ENCODE data around the gene PDE10A.

Gene PDE10A

DNA sequence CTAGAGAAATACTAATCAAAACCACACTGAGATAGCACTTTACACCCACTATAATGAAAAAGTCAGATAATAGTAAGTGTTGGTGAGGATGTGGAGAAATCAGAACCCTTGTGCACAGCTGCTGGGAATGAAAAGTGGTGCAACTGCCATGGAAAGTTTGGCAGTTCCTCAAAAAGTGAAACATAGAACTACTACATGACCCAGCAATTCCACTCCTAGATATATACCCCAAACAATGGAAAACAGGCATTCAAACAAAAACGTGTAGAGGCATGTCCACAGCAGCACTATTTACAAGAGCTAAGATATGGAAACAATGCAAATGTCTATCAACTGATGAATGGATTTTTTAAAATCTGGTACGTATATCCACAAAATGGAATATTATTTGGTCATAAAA lies 236.1 kb downstream of the PDE10A start:
- in situ Hi-C loops (cut with MboI; ENCODE audit: low sequenced_read_pairs): no loop called here

DNA sequence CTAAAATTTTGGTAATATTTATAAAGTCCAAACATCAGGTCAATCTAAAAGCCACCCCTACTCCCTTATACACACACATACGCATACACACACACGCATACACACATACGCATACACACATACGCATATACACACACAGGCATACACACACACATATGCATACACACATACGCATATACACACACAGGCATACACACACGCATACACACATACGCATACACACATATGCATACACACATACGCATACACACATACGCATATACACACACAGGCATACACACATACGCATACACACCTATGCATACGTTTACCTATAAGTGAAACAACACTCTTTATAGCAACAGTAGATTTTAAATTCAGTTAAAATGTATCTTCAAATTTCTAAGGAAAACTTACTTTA lies 240.8 kb downstream of the PDE10A start:
- in situ Hi-C loops (cut with MboI; ENCODE audit: low sequenced_read_pairs): no loop called here

DNA sequence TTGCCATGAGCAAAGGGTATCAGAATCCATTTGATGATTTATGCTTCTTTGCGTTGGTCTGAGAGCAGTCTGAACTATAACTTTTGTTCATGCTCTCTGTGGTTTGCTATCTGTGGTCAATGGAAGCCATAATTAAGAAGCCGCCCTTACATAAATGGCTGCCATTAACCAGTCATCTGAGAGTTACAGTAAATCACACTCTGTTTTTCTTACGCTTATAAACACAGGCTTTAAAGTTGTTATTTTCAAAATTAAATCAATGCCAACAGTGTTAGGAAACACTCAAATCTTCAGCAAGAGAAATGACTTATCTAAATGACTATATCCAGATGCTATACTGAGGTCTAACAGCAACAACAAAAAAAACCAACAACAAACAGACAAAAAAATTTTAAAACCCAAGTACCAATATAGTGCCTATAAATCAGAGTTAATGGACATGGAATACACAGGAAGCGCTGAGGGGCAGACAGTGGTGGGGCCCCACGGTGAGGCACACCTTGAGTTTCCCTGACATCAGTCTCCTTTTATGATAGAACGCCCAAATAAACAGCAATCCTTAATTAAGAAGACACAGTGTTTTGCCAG lies 245.7 kb downstream of the PDE10A start:
- in situ Hi-C loops (cut with MboI; ENCODE audit: low sequenced_read_pairs): no loop called here

DNA sequence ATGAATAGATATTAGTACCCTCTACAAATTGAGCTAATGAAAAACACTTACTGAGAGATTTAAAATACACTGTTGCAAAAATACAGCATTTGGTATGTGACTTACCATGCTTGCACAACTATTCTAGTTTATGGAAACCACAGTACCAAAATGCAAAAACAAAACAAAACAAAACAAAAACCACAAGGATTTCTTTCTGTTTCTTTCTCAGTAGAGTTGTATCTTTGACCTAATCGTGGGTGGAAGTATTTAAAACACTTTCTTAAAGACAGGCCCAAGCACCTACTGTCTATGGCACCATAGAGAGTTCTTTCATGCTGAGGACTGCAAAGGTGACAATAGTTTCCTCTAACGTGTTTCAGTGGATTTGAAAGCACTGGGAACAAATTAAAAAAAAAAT lies 258.3 kb downstream of the PDE10A start:
- in situ Hi-C loops (cut with MboI; ENCODE audit: low sequenced_read_pairs): no loop called here

DNA sequence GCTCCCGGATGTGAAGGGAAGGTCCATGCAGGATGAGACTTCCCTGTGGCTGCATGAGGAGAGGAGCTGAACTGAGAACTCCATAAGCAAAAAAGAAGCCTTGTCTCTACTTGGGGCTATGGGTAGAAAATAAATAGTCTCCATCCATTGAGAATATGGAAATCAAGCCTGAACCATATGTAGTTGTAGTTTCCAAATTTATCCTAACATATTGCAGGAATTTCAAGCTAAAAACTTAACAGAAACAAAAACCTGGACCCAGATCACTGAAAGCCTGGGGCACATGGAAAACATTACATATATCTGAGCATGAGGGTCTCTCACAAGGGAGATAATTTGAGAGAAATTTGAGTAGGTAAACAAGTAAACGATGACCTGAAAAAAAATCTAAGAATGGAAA lies 258.7 kb downstream of the PDE10A start:
- in situ Hi-C loops (cut with MboI; ENCODE audit: low sequenced_read_pairs): no loop called here

DNA sequence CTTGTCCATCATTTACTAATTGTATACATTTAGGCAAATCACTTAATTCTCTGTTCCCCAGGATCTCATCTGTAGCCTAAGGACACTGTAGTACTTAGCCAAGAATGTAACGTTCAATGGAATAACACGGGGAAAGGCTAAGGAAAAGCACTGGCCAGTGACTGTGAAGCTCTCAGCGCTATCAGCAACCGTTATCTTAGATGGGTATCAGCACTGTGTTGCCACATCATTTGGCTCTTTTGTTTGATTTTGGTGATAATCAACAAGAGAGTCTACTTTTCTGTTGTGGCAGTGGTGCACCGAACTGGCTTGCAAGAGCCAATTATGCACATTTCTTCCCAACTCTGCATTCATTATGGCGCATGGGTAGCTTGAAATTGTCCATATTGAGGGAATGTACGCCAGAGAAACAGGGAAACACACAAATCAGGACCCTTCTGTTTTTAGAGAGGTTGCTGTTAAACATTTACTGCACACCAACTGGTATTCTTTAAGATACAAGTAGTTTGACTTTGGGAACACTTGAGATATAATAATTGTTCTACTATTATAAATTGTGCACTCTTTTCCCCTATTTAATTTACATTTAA lies 259.9 kb downstream of the PDE10A start:
- in situ Hi-C loops (cut with MboI; ENCODE audit: low sequenced_read_pairs): no loop called here

DNA sequence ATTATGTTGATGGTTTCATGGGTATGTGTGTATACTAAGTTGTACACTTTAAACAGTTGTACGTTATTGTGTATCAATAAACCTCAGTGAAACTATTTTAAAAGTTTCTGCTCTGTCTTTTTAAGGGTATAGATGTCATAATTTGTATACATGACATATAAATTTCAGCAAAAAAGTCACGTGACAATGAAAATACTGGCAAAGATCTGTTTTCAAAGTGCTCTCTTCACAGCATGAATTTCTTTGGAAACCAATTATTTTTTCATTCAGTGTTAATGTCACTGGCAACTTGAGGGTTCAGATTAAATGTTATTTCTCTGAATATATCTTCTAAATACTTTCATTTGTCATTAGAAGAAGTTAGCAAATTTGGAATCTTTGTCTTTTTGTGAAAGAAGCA lies 261.9 kb downstream of the PDE10A start:
- in situ Hi-C loops (cut with MboI; ENCODE audit: low sequenced_read_pairs): no loop called here

DNA sequence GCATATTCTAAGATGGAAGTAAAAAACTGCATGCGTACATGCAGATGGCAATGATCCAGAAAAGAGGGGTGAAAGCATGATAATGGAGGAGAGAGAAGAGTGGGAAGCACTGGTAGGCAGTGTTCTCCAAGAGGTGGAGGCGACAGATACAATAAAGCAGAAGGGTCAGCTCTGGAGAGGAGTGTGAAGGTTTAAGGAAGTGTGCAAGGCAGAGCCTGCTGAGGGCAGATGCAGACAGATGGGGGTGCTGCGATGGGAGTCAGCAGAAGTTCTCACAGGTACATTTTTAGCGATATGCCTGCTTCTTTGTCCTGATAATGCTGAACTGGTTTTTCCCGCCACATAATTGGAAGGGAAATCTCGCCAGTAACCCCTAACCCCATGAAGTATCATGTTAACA lies 272.6 kb downstream of the PDE10A start:
- in situ Hi-C loops (cut with MboI; ENCODE audit: low sequenced_read_pairs): no loop called here

DNA sequence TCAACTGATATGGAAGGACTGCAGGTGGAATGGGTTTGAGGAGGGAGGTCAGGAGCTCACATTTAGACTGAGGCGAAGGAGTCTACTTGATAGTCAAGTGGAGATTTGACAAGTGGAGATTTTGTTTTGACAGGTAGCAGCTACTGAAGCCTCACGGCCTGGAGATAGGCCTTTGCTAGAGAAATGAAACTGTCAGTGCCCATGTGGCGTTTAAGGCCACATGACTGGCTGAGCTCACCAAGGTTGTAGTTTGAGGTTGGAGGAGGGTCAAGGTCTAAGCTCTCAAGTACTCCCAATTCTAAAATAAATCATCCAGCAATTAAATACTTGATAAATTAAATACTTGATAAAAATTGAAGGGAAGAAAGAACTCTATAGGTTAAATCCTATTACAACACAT lies 273.5 kb downstream of the PDE10A start:
- in situ Hi-C loops (cut with MboI; ENCODE audit: low sequenced_read_pairs): no loop called here

DNA sequence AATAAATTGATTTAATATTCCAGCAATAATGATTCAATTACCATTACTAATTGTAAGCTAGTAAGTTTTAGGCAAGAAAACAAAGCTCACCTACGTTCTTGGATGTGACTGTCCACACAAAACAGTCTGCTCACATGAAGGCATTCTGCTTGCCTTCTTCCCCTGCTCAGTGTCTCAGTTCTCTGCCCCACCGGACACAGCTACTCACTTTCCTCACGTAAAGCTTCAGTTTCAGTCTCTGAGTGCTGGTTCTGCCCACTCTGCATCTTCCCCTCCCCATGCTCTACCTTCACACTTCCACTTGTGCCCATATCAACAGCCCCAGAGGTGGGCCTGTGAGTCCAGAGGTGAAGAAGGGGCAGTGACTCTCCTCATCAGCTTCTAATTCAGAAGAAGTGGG lies 279.7 kb downstream of the PDE10A start:
- in situ Hi-C loops (cut with MboI; ENCODE audit: low sequenced_read_pairs): no loop called here

DNA sequence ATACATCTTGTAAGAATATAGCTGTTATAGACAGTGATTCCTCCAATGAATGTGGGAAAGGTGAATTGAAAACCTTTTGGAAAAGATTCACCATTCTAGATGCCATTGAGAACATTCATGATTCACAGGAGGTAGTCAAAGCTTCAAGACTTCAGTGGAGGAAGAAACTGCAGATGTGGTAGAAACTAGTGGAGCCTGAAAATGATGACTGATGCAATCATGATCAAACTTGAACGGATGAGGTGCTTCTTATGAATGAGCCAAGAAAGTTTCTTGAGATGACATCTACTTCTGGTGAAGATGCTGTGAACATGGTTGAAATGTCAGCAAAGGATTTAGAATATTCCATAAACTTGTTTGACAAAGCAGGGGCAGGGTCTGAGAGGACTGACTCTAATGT lies 286.9 kb downstream of the PDE10A start:
- in situ Hi-C loops (cut with MboI; ENCODE audit: low sequenced_read_pairs): no loop called here

DNA sequence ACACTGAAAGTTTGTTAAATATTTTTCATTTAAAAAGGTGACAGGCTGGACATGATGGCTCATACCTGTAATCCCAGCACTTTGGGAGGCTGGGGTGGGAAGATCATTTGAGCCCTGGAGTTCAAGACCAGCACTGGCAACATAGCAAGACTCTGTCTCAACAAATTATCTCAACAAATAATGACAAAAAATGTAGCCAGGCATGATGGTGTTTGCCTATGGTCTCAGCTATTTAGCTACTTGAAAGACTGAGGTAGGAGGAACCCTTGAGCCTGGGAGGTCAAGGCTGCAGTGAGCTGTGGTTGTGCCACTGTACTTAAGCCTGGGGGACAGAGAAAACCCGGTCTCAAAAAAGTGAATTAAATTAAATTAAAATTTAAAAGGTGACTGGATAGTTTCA lies 297.7 kb downstream of the PDE10A start:
- in situ Hi-C loops (cut with MboI; ENCODE audit: low sequenced_read_pairs): no loop called here

DNA sequence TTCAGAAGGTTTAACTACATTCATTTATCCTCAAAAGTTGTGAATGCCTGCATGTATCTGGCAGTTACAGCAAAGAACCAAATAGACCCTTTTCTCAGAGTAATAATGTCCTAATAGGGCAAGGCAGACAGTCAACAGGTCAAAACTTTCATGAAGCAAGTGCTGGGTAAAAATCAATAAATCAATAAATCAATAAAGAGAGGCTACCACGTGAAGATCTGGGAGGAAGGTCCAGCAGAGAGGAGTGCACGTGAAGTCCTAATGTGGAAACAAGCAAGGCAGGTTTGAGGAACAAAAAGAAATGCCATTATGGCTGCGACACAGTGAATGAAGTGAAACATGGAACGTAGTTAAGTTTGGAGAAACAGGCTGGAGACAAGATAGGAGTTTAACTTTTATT lies 317.3 kb downstream of the PDE10A start:
- in situ Hi-C loops (cut with MboI; ENCODE audit: low sequenced_read_pairs): no loop called here

DNA sequence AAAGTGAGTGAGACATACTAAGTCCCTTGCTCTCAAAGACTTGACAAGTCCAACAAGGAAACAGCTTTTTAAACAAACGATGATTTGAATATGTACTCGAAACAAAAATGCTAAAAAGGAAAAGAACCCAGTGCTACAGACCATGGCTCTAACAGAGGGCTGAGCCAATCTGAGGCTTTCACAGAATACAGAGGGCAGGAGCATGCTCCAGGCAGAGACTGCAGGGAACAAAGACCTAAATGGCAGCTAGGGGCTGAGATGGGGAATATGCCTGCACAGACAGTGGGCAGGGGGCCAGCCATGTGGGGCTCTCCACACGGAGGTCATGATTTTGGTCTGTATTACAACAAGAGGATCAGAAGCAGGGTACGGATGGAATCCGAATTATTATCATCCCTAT lies 322.5 kb downstream of the PDE10A start:
- in situ Hi-C loops (cut with MboI; ENCODE audit: low sequenced_read_pairs): no loop called here

DNA sequence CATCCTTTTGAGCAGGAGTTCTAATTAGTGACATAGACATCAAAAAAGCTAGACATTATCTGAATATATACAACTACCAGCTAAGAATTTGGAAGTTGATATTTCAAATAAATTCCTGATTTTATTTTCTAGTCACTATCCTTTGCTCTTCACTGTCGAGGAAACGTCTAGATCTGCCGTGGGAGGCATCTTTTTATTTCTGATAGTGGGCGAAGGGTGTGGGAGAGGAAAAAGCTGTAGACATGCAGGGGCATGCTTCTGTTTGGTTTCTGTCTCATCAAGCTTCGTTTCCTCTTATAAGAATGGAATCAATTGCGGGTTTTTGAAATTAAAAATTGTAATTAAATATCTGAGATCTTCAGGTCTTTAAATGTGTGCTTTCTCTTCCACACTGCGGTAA lies 337.4 kb downstream of the PDE10A start:
- in situ Hi-C loops (cut with MboI; ENCODE audit: low sequenced_read_pairs): no loop called here

DNA sequence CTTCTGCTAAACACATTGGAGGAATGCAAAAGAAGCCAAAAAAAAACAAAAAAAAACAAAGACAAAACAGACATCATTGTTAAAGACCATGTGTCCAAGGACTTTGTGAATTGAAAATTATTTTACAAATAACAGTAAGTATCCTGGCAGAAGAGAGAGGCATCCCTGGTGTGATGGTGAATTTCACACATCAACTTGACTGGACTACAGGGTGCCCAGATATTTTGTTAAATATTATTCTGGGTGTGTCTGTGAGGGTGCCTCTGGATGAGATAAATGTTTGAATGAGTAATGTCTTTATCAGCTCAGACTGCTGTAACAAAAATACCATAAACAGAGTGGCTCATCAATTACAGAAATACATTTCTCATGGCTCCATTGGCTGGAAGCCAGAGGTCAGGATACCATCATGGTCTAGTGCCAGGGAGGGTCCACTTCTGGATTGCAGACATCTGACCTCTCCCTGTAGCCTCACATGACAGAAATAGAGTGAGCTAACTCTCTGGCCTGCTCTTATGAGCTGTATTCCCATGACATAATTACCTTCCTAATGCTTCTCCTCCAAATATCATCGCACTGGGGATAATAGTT lies 341.4 kb downstream of the PDE10A start:
- in situ Hi-C loops (cut with MboI; ENCODE audit: low sequenced_read_pairs): no loop called here

DNA sequence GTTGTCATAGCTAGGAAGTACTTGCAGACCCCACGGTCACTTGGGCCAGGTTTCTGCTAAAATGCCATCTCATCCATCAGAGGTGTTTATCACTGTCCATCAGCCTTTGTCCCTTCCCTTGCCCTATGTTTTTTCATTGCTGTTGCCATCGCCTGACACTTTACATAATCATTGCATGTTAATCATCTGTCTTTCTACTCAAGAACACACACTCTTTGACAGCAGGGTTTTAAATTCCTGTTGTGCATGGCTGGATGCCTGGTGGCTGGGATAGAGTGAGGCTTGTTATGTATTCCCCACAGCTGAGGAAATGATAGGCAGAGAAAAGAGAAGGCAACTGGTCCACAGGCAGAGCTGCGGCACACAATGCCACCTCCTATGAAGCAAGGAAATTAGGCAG lies 341.9 kb downstream of the PDE10A start:
- in situ Hi-C loops (cut with MboI; ENCODE audit: low sequenced_read_pairs): no loop called here

DNA sequence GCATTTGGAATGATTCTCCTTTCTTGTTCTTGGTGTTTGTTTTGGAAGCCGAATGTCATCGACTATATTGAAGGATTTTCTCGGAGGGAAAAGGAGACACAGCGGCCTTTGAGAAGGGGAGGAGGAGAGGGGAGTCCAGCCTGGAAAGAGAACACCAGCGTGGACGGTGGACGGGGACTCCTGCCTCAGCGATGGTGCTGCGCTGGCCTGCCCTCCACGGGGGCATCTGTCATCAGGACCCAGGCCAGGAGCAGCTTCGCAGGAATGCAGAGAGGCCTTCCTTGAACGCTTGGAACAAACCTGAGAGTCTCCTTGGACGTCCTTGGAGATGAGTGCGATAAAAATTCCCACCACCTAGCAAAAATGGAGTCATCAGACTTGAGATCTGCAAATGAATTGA lies 345.3 kb downstream of the PDE10A start:
- in situ Hi-C loops (cut with MboI; ENCODE audit: low sequenced_read_pairs): no loop called here

DNA sequence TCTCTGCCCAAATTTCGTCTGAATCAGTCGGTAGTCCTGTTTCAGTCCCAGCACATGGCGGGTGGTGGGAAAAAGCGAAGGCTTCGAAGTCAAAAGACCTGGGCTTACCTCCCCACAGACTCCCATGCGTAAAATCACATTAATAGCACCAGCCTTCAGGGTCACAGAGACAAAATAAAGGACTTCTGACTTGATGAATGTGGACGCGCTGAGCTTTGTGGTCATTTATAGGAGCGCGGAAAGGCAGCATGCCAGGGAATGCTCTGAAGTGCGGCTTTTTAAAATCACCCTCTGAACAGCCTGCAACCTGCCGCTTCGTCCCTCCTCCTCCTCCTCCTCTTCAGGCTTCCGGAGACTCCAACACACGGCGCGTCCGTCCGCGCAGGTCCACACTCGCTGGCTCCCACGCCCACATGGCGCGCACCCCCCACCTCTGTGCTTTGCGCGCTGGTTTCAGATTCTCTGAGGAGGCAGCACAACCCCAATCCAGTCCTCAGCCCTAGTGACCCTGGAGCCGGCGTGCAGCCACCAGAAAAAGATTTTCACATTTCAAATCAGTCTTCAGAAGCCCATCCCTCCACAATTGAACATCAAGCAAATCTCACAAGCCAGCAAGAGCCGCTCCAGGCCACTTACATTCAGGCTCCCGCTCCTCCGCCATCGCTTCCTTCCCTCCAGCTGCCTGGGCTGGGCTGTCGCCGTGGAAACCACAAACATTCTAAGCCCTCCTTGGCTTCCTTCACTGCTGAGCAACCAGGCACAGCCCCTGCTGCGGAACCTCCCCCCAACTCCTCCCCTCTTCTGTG lies 353.9 kb downstream of the PDE10A start, which contains the start of gene C6orf118:
TSS of gene C6orf118 (minus strand) at position 680 of the 806 bp plus-strand sequence. CDS start at position 661, 19 bp downstream.
- in situ Hi-C loops (cut with MboI; ENCODE audit: low sequenced_read_pairs): no loop called here

DNA sequence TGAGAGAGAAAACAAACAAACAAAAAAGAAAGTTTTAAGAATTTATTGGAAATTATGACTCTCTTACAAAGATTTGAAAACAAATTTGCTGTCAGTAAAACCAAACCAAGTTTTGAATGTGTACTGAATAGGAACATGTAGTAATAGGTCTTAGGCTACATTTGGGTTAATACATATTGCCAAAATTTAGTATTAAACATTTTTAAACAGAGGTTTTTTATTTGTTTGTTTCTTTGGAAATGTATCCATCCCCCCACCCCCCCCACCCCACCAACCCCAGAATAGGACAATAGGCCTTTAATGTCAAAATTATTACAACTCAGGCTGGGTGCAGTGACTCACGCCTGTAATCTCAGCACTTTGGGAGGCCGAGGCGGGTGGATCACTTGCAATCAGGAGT lies 356.1 kb downstream of the PDE10A start:
- in situ Hi-C loops (cut with MboI; ENCODE audit: low sequenced_read_pairs): no loop called here

DNA sequence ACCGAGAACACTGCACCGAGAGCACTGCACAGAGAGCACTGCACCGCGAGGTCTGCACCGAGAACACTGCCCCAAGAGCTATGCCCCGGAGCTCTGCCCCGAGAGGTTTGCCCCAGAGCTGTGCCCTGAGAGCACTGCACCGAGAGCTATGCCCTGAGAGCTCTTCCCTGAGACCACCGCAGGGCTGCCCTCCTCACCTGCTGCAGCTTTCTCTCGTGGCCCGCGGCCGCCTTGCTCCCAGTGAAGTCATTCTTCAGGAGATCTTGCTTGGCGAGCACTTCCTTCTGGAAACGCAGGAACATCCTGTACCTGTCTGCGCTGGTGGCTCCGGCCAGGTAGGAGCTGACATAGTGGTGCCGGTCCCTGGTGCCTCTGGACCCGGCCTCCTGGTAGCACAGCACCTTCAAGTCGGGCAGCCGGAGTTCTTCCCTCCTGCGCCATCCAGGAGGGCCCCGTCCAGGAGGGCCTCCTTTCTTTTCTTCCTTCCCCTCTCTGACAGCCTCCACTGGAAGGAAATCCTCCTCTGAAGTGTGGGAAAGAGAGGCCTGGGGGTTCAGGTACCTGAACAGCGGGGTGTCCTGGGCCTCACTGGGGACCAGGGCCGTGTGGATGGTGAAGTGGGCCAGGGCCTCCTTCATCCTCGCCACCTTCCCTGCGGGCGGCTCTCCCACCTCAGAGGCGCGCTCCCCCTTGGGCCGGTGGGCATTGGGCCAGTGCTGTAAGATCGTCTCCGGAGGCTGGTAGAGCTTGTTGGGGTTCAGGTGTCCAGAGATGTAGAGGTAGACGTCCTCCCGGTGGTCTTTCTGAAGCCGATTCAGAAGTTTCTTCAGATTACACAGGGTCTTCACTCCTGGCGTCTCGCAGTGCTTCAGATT lies 361.4 kb downstream of the PDE10A start:
- in situ Hi-C loops (cut with MboI; ENCODE audit: low sequenced_read_pairs): no loop called here

Data from HL-60/S4 treated with phorbol 12-myristate 13-acetate at 8.2 ng/mL for 4 days and 3 days (cell line).